ENCODE measurements around the gene ZNF20.
A peak's percentile ranks its signal among the peaks of the same experiment; 100 is the strongest.

ZNF20 gene

GRCh38 chr19:12139885-12140544 is at the start of gene ZNF20:
ZNF20 (minus strand) TSS chr19:12140350; CDS start chr19:12140182, 168 bp downstream.
- H3K27ac ChIP-seq: peak within 1 kb of the TSS; percentile 78
- no peak for TF ChIP-seq CTCF (conservative IDR thresholded peaks at IDR 0.05)

- no peak for TF ChIP-seq CTCF (conservative IDR thresholded peaks at IDR 0.05)
- no peak overlapping the region for H3K27ac ChIP-seq
These were observed 47.5 kb upstream of the ZNF20 start for GRCh38 chr19:12187625-12188024.

- no peak for TF ChIP-seq CTCF (conservative IDR thresholded peaks at IDR 0.05)
These were observed 40.2 kb upstream of the ZNF20 start for GRCh38 chr19:12180377-12180776.

GRCh38 chr19:12166626-12167025 is 26.5 kb upstream of the ZNF20 start:
- TF ChIP-seq CTCF (conservative IDR thresholded peaks at IDR 0.05): no peak
- no peak overlapping the region for H3K27ac ChIP-seq

More at GRCh38 chr19:12180377-12180776, 40.2 kb upstream of the ZNF20 start:
- no peak overlapping the region for H3K27ac ChIP-seq

- H3K27ac ChIP-seq: peak overlapping the region; percentile 92
- TF ChIP-seq CTCF (conservative IDR thresholded peaks at IDR 0.05): no peak
These were observed 23.7 kb upstream of the ZNF20 start for GRCh38 chr19:12163826-12164225.

GRCh38 chr19:12162882-12163806 is 23.0 kb upstream of the ZNF20 start, which contains the start of gene ZNF136:
ZNF136 (plus strand) TSS chr19:12163096; CDS start chr19:12163204, 108 bp downstream.
- H3K27ac ChIP-seq: peak within 1 kb of the TSS; percentile 92
- no peak for TF ChIP-seq CTCF (conservative IDR thresholded peaks at IDR 0.05)

GRCh38 chr19:12162513-12162881 is 22.3 kb upstream of the ZNF20 start:
- TF ChIP-seq CTCF (conservative IDR thresholded peaks at IDR 0.05): no peak
- H3K27ac ChIP-seq: peak overlapping the region; percentile 92
